ENCODE measurements around the gene TBC1D10A. TPM values are rescaled to one million over a fixed set of nuclear protein-coding genes. Genes with fewer than 3 reads are reported as not detected.

TBC1D10A gene
- total RNA-seq, 1 experiment from 2014 or later, result 18.6 TPM

- Histone ChIP-seq H3K9ac (ENCODE audit: low read length) (no peak overlapping the region), H3K4me2 (ENCODE audit: low read length) (no peak overlapping the region), H3K4me1 (ENCODE audit: control insufficient read depth in 1 of 2, insufficient read depth in 2 of 2, low read length in 2 of 2) (peaks cover 31 to 32% of the 10 kb centered on the region in 2 experiments), H3K36me3 (ENCODE audit: control insufficient read depth in 1 of 2, insufficient read depth in 2 of 2, low read length in 2 of 2) (peaks cover 2 to 4% of the 10 kb centered on the region in 2 experiments; a peak in 2 of 4 replicates), H3K4me3 (replicated peaks in 1 of 2; ENCODE audit: low read depth in 1 of 2, low read length in 2 of 2) (no peak overlapping the region), H3K27me3 (ENCODE audit: insufficient read depth, low read length) (no peaks in the 10 kb centered on the region), H2AFZ (ENCODE audit: low read depth, low read length, poor library complexity, severe bottlenecking) (no peak overlapping the region), H3K9me2 (ENCODE audit: insufficient read depth) (no peaks in the 10 kb centered on the region), H4K20me1 (ENCODE audit: insufficient read depth) (no peaks in the 10 kb centered on the region), H3K79me2 (ENCODE audit: insufficient read depth, low read length) (no peaks in the 10 kb centered on the region), H3K9me3 (ENCODE audit: control insufficient read depth in 1 of 2, insufficient read depth in 1 of 2, low read depth in 1 of 2, low read length in 2 of 2) (no peaks in the 10 kb centered on the region), H3K27ac (ENCODE audit: low read depth, low read length) (no peak overlapping the region)
- no peak for TF ChIP-seq CTCF (IDR thresholded peaks at IDR 0.05 in 2 of 3, conservative IDR thresholded peaks at IDR 0.05 in 1 of 3; ENCODE audit: borderline replicate concordance in 1 of 3, insufficient read depth in 1 of 3, low read depth in 2 of 3, low read length in 2 of 3)
- no peak for TF ChIP-seq SRF (IDR thresholded peaks at IDR 0.05; ENCODE audit: low read depth)
- TF ChIP-seq ELF1 (IDR thresholded peaks at IDR 0.05; ENCODE audit: borderline replicate concordance, low read depth), result no peak
- no peak for TF ChIP-seq SIN3A (IDR thresholded peaks at IDR 0.05; ENCODE audit: low read depth)
- no peak for TF ChIP-seq CBX3 (IDR thresholded peaks at IDR 0.05; ENCODE audit: low read depth)
- TF ChIP-seq ZFX (IDR thresholded peaks at IDR 0.05), result no peak
- TF ChIP-seq SP1 (IDR thresholded peaks at IDR 0.05; ENCODE audit: low read depth), result no peak
- no peak for TF ChIP-seq MAX (IDR thresholded peaks at IDR 0.05)
- no peak for TF ChIP-seq EZH2phosphoT487 (IDR thresholded peaks at IDR 0.05; ENCODE audit: borderline replicate concordance)
- no peak for DNase-seq (ENCODE audit: low read depth, low spot score)
- ATAC-seq, result no peak
- ChIA-PET POLR2A (no interaction called here), CTCF (no interaction called here), RAD21 (ENCODE audit: low non-redundant PET in 1 of 2, low total read pairs in 2 of 2, uncharacterized antibody in 2 of 2, unreplicated experiment in 2 of 2) (interaction anchor here in 1 of 2 experiments (0.6 kb wide), 1 partner anchor 10 kb away, joined by 3 read pairs; no protein-coding TSS in a partner anchor)
- intact Hi-C loops (cut with micrococcal nuclease), result no loop called here
- BruUV-seq (replicated peaks), result no TSS peak
Observed at GRCh38 chr22:30293026-30293425, 33.7 kb downstream of the TBC1D10A start.

All from HCT116 (cell line).